HG03571 (cell line): ENCODE data around the gene CMBL.
"Not testable (repeated sequence)": the region's sequence is repeated elsewhere in the genome, so short reads cannot be mapped to it uniquely, and the experiment has no call there.

Source experiments
- ATAC-seq: cut with Tn5 transposase; IDR thresholded peaks from one replicate; pipeline ENCODE4 v1.9.1; 2021; ENCODE audit not compliant: unreplicated experiment

CMBL gene

GRCh38 chr5:10310835-10311570 lies 3.3 kb upstream of the CMBL start:
- not testable (repeated sequence) for ATAC-seq

- ATAC-seq, result no peak
Observed at GRCh38 chr5:10310066-10310779, 2.5 kb upstream of the CMBL start.

- ATAC-seq, result no peak
Observed at GRCh38 chr5:10308844-10309243, 1.1 kb upstream of the CMBL start.

DNA sequence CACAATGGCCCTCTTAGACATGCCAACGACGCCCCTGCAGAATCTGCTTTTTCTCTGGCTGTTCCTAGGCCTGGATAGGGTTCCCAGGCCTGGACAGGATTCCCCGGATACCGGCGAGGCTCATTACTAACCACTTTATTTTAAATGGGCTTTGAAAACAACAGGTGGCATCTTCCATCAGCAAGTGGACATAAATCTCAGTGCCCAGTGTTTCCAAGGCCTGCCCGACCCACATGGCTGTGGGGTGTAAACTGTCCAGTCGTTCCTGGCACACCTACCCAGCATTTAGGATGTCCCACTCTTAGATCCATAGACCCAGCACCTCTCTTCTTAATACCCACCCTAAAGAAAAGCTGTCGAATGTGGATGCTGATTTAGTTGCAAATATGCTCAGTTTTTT lies 896 bp downstream of the CMBL start:
- ATAC-seq, result no peak

DNA sequence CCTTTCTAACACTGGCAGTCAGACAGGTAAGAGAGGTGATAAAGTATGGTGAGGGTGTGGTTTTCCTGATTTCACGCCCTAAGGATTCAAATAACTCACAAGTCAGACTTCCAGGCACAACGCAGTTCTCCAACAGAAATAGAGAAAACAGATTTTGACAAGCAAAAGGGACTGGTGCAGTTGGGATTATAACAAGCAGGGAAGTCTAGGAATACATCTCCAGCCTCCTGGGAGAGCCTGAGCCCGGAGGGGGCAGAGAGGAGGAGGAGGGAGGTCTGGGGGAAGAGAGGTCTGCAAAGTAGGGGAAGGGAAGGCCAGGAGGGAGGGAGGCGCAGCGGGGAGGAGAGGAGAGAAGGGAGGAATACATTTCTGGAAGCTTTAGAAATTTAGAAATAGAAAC lies 1.6 kb downstream of the CMBL start:
- no peak for ATAC-seq

GRCh38 chr5:10304932-10305331 lies 2.8 kb downstream of the CMBL start:
- no peak for ATAC-seq

- ATAC-seq, result no peak
Observed at GRCh38 chr5:10303699-10304170, 4.0 kb downstream of the CMBL start.

DNA sequence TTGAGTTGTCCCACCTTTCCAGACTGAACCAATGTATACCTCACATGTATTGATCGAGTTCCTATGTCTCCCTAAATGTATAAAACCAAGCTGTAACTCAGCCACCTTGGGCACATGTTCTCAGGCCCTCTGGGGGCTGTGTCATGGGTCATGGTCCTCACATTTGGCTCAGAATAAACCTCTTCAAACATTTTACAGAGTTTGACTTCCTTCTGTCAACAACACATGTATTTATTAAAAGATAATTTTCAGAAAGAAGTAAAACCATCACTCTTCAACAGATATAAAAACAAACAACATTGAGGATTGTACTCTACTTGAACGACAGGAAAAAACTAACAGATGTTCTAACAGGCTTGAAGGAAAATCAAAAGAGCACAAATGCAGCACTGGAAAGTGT lies 4.5 kb downstream of the CMBL start:
- no peak for ATAC-seq

- ATAC-seq, result no peak
Observed at GRCh38 chr5:10301842-10302610, 5.7 kb downstream of the CMBL start.

- ATAC-seq, result no peak
Observed at GRCh38 chr5:10301266-10301665, 6.4 kb downstream of the CMBL start.

DNA sequence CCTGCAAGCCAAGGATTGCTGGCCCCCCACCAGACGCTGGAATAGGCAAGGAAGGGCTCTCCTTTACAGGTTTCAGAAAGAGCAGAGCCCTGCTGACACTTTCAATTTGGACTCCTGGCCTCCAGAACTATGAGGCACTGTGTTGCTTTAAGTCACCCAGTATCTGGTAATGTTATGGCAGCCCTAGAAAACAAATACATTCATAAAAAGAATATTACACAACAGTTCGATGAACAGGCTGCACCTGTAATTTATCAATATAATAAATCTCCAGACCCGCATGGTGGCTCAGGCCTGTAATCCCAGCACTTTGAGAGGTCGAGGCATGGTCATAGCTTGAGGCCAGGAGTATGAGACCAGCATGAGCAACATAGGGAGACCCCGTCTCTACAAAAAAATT lies 7.5 kb downstream of the CMBL start:
- ATAC-seq, result no peak

DNA sequence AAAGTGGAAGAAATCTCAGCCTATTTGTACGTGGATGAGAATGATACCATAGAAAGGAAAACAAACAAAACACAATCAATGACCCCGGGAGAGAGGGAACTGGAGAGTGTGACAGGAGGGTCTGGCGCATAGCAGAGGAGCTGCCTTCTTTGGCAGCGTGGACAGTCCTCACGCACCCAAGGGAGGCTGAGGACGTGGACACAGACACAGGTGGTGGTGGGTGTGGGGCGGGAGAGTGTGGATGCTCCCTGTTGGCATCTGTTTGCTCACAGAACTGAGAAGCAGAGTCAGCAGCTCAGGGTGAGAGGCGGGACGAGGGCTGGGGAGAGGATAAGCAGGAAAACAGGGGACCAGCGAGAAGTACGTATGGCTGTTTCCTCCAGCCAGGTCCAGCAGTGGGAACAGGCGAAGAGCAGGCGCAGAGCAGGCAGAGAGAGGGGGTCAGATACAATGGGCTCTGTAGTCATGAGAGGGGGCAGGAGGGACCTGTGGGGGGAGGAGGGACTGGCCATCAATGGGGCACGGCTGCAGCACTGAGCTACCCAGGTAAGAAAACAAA lies 10.0 kb downstream of the CMBL start:
- no peak for ATAC-seq

- ATAC-seq, result no peak
Observed at GRCh38 chr5:10295619-10296326, 11.9 kb downstream of the CMBL start.

DNA sequence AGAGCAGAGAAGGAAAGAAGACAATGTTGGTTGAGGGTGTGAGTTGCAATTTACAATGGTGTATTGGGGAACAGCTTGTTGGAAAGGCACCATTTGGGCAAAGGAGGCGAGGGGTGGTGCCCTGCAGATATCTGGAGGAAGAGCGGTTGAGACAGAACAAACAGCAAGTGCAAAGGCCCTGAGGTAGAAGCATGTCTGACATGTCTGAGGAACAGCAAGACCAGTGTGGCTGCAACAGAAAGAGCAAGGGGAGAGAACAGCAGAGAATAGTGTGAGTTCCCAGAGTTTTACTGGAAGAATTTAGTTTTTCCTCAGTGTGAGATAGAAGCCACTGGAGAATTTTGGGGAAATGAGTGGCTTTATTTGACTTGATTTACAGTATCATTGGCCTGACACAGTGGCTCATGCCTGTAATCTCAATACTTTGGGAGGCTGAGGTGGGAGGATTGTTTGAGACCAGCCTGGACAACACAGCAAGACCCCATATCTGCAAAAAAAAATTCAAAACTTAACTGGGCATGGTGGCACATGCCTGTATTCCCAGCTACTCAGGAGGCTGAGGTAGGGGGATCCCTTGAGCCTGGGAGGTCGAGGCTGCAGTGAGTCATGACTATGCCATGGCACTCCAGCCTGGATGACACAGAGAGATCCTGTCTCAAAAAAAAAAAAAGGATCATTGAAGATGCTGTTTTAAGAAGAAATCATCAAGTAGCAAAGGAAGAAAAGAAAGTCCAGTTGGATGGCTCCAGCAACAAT lies 13.6 kb downstream of the CMBL start:
- no peak for ATAC-seq

GRCh38 chr5:10291692-10292339 lies 15.9 kb downstream of the CMBL start:
- ATAC-seq, result no peak

- ATAC-seq, result no peak
Observed at GRCh38 chr5:10290438-10290837, 17.3 kb downstream of the CMBL start.

GRCh38 chr5:10289991-10290390 lies 17.7 kb downstream of the CMBL start:
- ATAC-seq, result no peak

- no peak for ATAC-seq
Observed at GRCh38 chr5:10289353-10289752, 18.3 kb downstream of the CMBL start.

- ATAC-seq, result no peak
Observed at GRCh38 chr5:10288592-10289219, 19.0 kb downstream of the CMBL start.
